ENCODE data around the gene TFG.
A peak's percentile ranks its signal among the peaks of the same experiment; 100 is the strongest.
"Not testable (repeated sequence)": the region's sequence is repeated elsewhere in the genome, so short reads cannot be mapped to it uniquely, and the experiment has no call there.

Gene TFG

DNA sequence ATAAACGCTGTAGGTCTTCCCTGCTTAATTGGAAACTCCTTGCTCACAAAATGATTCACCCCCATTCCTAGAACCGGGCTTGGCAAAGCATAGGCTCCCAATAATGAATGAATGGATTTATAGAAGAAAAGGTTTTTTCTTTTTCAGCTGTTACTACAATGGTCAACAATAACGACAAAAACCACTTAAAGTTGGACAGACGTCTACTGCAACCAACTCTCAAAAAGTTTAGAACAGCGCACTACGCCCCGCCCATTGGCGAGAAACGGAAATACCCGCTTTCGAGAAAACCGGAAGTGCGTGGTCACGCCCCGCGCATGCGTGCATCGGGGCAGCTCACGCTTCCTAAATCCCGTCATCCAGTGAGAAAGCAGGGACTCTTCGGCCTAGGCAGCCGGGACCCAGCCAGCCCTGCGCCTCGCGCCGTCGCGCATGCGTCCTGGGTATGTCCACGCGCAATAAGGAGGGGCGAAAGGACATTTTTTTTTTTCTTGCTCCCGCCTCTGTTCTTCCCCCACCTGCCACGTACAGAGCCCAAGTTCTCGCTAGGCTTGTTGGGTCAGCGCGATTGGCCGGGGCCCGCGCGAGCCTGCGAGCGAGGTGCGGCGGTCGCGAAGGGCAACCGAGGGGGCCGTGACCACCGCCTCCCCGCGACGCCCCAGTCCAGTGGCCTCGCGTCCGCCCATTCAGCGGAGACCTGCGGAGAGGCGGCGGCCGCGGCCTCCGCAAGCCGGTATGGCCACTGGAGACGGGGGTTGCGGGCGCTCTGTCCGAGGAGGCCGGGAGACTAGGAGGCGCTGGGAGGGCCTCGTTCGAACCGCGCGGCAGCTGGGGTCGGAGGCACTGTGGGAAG, at the start of gene TFG:
Gene TFG (plus strand): TSS at position 506 of the 853 bp plus-strand sequence. CDS start 4,192 bp downstream, outside the sequence.
- peak; percentile 99 for DNase-seq (ENCODE audit: low spot score)

DNA sequence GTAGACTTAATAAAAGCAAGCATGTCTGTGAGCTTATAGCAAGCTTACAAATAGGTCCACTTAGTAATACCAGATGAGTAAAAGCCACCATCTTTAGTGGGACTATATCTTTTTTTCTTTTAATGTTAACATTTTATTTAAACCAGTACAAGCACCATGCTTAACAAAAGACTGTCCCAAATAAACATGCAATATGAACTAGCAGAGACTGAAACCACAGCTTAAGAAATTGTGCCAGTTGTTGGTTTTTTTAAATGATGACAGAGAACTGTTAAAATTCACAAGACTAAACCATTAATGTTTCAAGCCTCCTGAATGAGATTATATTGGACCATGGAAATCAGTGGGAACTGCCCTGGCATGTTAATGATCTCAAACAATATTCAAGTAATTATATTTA, 48.0 kb upstream of the TFG start:
- not testable (repeated sequence) for DNase-seq (ENCODE audit: low spot score)

DNA sequence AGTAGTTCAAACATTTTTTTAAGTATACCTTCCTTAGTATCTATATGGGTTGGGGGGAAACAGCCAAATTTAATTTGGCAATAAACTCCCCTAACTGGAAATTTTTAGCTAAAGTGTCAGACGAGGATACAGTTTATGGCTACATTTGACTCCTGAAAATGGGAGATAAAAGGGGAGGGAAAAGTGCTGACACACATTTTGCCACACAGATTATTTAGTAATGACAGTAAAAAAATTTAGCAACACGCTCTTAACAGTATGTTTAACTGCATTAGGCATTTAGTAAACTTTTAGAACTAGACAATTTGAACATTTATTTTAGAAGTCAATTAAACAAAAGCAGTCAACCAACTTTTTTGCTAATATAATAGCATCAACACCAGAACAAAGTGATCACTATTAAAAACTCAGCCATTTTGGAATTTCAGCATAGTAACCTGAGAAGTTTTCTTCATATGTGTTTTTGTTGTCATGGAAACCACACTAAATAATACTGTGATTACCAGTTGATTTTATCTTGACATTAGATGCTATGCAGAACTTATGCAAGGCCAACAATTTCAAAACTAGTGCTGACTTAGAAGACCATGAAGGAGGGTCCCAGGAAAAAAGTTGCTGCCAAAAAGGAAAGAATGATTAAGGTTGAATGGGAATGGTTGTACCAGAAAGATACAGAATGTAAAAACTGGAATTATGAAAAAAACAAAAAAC, 47.0 kb upstream of the TFG start:
- DNase-seq (ENCODE audit: low spot score): no peak

DNA sequence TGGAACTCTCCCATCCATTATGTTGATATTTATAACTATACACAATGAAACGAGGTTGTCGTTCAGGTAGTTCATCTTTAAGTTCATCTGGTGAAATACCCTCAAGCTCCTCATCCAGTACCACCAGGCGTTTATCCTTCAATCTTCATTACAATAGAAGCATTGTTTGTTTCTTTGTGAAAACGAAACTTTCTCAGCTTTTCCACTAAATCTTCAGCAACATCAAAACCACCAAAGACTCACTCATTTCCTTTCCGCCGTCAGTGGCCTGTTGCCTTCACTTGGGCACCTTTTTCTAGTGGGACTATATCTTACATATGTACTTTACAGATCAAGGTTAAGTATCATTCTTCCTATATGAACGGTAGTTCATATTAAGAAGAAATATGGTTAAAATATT, 44.1 kb upstream of the TFG start:
- no peak for DNase-seq (ENCODE audit: low spot score)

DNA sequence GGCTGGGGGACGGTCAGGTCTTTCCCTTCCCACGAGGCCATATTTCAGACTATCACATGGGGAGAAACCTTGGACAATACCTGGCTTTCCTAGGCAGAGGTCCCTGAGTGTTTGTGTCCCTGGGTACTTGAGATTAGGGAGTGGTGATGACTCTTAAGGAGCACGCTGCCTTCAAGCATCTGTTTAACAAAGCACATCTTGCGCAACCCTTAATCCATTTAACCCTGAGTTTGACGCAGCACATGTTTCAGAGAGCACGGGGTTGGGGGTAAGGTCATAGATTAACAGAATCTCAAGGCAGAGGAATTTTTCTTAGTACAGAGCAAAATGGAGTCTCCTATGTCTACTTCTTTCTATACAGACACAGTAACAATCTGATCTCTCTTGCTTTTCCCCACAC, 42.6 kb upstream of the TFG start:
- not testable (repeated sequence) for DNase-seq (ENCODE audit: low spot score)

DNA sequence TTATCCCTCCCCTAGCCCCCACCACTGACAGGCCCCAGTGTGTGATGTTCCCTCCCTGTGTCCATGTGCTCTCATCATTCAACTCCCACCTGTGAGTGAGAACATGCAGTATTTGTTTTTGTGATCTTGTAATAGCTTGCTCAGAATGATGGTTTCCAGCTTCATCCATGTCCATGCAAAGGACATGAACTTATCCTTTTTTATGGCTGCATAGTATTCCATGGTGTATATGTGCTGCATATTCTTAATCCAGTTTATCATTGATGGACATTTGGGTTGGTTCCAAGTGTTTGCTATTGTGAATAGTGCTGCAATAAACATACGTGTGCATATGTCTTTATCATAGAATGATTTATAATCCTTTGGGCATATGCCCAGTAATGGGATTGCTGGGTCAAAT, 42.0 kb upstream of the TFG start:
- DNase-seq (ENCODE audit: low spot score): not testable (repeated sequence)

DNA sequence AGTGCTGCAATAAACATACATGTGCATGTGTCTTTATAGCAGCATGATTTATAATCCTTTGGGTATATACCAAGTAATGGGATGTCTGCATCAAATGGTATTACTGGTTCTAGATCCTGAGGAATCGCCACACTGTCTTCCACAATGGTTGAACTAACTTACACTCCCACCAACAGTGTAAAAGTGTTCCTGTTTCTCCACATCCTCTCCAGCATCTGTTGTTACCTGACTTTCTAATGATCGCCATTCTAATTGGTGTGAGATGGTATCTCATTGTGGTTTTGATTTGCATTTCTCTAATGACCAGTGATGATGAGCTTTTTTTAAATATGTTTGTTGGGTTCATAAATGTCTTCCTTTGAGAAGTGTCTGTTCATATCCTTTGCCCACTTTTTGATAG, 38.3 kb upstream of the TFG start:
- not testable (repeated sequence) for DNase-seq (ENCODE audit: low spot score)

DNA sequence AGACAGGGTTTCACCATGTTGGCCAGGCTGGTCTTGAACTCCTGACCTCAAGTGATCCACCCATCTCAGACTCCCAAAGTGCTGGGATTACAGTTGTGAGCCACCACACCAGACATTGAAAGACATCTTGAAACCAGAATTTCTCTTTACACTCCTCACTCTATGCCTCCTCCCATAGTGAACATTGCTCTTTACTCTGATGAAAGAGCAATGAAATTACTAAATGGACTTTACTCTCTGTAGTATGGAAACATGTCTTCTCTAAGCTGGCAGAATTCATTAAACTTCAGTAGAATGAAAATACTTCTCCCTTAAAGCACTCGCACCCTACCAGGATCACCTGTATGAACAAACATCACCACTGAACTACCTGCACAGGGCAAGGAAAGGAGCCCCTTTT, 27.8 kb upstream of the TFG start:
- no peak for DNase-seq (ENCODE audit: low spot score)

DNA sequence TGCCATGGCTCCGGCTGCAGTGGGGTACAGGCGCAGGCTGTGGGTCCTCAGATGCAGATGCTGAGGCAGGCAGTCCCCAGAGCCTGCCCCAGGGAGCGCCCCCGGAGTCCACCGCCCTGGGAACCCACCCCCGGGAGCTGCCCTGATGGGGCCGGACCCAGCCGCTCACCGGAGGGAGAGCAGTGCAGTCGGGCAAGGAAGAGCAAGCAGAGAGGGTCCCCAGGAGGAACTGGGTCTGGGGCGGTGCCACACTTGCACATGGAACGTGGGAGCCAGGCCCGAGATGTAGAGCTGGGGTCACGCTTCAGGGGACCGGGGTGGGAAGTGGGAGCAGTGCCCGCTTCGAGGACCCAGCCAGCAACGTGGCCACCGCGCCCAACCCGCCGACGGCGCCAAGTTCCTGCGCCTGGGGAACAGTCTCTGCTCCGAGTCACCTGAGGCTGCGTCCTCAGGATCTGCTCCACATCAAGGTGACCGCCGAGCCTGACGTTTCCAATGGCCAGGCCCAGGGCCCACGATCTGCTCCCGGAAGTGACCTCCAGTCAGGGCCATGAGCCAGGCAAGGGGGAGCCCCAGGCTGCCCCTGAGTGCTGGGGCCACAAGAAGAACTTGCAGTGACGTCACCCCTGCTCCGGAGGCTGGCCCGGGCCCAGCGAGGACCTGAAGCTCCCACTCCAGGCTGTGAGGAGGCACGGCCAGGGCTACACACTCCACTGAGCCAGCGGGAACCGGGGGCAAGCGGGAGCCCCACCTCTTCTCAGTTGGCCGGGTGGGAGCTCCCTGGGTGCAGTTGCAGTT, 27.0 kb upstream of the TFG start:
- no peak for DNase-seq (ENCODE audit: low spot score)

DNA sequence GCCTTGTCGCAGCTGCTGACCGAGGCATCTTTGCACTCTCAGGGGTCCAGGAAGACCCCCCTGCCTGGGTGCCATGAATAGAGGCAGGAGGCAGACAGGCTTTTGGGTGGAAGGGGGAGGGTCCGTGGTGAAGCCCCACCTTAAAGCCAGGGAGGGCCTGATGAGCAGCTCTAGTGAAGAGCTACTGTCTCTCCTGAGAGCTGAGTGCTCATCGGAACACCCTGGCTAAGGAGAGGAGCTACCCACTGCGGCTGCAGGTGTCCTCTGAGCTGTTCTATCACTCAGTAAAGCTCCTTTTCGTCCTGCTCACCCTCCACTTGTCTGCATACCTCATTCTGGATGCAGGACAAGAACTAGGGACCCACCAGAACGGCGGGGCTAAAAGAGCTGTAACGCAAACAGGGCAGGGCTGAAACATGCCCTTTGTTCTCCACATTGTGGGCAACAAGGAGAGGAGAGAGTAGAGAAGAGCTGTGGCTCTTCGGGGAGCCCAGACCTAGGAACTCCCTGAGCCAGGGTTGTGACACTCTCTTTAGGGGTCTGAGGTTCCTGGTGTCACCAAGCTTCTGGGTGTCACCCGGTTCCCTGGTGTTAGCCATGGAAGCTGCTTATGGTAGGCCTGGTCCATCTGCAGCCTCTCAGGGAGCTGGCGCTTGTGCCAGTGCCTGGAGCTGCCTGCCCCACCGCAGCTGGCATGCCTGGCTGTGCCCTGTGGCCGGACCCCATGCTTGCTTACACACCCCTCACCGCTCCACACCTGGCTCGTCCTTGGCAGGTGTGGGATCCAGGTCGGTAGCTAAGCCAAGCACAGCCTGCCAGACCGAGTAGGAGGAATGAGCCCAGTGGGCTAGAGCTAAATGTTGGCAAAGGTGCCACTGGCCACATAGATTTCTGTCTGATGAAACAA, 26.2 kb upstream of the TFG start:
- no peak for DNase-seq (ENCODE audit: low spot score)

DNA sequence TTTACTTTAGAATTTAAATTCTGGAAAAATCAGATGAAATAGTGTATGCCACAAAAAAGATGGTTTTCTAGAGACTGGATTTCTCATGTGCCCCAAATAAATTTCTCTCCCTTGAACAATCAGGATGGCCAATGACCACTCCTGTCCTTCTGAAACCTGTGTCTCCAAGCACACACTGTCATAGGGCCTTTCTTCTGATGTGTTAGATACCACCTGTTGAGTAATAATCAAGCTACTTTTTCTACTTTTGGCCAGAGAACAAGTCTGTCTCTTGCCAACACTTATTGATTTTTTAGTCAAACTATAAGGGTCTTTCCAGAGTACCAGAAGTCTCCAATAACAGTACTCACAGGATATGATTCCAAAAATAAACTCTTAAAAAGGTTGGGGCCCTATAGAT, 16.1 kb upstream of the TFG start:
- no peak for DNase-seq (ENCODE audit: low spot score)

DNA sequence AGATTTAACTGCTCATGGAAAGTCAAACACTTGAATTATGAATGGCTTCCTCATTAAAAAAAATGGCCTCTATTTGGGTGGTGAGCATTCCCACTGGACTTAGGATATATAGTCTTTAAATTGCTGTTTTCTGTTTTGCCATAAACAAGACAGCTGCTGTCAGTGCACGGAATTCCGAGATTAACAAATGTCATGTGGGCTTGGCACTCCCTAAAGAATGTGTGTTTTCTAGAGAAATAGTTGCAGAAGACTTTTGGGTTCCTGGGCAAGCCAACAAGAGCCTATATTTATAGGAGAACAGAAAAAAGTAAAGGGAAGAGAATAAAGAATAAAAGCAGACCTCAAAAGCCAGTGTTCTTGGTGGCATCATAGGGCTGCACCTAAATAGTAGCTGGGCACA, 13.6 kb upstream of the TFG start:
- no peak for DNase-seq (ENCODE audit: low spot score)

DNA sequence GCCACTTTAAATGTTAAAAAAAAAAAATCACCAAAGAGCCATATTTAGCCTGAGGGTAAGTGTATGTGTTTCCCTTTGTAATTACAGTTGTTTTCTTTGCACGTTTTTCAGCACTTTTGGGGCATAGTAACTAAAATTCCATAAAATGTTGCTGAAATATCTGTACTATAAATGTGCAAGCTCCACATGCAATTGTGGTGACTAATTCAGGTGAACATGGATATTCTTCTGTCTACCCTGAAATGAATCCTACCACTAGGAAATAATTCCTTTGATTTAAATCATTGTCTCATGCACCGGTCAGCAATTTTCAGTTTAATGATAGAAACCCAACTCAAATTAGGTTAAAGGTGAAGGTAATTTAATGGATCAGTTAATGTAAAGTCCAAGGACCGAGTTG, 13.1 kb upstream of the TFG start:
- DNase-seq (ENCODE audit: low spot score): no peak

DNA sequence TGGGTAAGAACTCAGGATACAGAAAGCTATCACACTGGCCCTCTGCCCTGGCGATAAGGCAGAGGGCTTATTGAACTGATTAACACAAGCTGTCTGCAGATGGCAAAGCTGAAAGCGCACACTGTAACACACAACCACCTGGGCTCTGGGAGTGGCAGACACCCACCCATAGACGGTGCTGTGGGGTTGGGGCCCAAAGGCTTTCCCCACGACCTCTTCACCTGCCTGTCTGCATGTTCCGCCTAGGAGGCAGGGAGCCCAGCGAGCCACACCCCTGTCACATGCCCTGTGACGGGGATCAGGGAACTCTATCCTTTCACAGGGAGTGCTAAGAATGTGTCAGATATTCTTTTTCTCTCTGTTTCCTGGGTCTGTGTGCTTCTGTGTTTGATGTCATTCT, 12.1 kb upstream of the TFG start:
- no peak for DNase-seq (ENCODE audit: low spot score)

DNA sequence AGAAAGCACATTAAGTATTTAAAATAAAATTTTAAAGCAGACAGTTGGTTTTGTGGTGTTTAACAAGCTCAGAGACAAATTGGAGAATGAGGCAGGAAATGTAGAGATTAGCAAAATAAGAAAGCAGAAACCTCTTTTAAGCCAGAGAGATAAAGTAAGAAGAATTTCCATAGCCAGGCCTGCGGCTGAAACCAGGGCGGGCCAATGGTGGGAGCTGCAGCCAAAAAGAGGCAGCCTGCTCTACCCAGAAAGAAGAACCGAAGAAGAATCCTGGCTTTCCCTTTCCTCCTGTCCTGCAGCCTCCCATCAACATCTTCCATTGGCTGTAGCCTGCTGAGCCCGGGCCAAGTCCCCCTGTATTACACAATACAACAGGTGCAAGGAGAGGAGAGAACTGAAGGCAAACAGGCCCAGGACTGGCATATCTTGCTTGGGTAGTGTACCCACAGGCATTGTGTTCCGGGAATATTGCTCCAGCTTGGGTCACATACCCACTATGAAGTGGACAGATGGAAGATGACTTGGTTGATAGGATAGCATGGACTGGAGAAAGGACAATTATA, 11.5 kb upstream of the TFG start:
- DNase-seq (ENCODE audit: low spot score): no peak

DNA sequence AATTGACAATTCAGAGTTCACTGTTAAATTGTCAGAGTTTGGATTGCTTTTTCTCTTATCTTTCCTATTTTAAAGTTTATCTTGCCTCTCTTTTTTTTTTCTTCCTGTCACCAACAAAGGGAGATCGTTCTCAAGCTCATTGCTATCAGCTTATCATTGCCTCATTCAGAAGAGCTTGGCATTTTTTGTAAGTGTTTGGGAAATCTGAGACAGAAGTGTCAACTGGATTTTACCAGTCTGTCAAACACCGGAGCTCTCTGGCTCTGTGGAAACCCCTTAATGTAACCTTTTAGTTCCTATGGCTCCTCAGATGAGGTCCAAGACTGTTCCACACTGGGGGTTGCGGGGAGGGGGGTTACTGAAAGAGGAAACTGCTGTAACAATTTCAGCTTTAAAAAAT, 10.6 kb upstream of the TFG start:
- DNase-seq (ENCODE audit: low spot score): no peak

DNA sequence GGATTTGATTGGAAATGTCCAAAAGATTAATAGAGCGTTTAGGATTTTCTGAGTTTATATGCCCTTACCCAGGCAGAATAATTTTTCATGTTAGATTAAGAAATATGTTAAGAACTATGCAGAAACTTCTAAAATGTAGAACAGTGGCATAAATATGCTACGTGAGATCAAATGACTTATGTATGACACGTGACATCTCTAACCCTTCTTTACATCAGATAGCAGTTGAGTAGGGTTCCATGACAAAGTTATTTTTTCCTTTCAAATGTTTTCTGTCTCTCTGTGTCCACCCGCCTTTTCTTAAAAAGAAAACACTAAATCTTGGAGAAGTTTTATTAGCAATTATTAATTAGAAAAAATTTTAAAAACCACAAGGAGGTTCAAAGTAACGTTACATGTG, 8.6 kb upstream of the TFG start:
- no peak for DNase-seq (ENCODE audit: low spot score)

DNA sequence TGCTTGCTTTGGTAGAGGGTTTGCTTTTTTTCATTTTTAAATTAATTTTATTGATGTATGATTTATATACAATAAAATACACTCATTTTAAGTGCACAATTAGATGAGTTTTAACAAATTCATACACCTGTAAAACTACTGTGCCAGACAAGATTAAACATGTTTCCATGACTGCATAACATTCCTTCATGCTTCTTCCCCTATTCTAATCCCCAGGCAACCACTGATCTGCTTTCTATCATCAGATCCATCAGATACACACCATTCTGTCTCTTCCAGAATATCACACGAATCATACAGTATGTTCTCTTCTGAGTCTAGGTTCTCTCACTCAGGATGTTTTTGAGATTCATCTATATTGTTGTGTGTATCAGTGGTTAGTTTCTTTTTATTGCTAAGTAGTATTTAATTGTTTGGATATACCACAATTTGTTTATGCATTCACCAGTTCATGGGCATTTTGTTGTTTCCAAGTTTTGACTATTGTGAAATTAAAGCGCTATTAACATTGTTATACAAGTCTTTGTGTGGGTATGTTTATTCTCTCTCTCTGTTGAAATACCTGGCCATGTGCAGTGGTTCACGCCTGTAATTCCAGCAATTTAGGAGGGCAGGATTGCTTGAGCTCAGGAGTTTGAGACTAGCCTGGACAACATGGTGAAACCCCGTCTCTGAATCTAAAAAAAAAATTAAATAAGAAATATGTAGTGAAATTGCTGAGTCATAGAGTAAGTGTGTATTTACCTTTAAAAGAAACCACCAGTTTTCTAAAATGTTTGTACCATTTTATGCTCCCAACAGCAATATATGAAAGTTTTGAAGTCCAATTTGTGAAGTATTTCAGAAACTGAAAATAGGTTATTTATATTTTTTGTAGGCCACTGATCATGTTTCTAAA, 7.0 kb upstream of the TFG start:
- no peak for DNase-seq (ENCODE audit: low spot score)

DNA sequence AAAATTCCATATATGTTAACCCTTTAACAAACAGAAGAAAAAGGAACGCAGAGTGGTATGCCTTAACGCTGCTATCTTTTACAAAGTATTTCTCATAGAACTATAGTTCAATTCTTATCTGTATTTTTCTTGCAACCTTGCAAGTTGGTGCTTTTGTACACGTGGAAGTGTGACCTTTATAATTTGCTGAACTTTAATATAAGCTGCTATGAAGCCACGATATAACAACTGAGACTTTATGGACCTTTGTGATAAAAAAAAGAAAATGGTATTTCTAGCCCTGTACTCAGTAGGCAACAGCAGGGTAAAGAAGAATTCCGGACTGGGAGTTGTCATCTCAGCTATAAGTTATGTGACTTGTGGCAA, 6.3 kb upstream of the TFG start:
- DNase-seq (ENCODE audit: low spot score): no peak

DNA sequence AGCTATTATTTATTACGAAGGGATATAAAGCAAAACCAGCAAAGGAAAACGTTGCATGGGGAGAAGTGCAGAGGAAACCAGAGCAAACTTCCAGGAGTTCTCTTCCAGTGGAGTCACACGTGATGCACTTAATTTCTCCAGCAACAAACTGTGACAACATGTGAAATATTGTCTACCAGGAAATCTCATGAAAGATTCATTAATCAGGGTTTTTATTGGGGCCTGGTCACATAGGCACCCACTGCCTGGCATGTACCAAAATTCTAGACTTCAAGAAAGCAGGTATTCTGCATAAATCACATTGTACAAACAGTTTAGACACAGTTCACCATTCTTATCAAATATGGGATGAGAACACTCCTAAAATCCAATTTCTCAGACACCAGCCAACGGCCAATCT, 5.4 kb upstream of the TFG start:
- DNase-seq (ENCODE audit: low spot score): no peak

All from hematopoietic multipotent progenitor cell treated with erythropoietin and hydrocortisone succinate and interleukin-3 and kit ligand, for 17 days (in vitro differentiated cells).